GM19452 (cell line): ENCODE data around the gene SOWAHD.
"Not testable (repeated sequence)": the region's sequence is repeated elsewhere in the genome, so short reads cannot be mapped to it uniquely, and the experiment has no call there.

ENCODE experiments used
- ATAC-seq: cut with Tn5 transposase; IDR thresholded peaks from one replicate; pipeline ENCODE4 v1.9.1; 2021; ENCODE audit not compliant: unreplicated experiment

SOWAHD gene

GRCh38 chrX:119758731-119759247 is 401 bp downstream of the SOWAHD start:
- ATAC-seq = no peak

GRCh38 chrX:119759248-119759766 is 919 bp downstream of the SOWAHD start:
- ATAC-seq = no peak

GRCh38 chrX:119760026-119760877 is 1.9 kb downstream of the SOWAHD start:
- no peak for ATAC-seq

GRCh38 chrX:119762718-119763117 is 4.3 kb downstream of the SOWAHD start:
- no peak for ATAC-seq

GRCh38 chrX:119763181-119763580 is 4.8 kb downstream of the SOWAHD start:
- ATAC-seq = no peak

GRCh38 chrX:119763836-119764387 is 5.5 kb downstream of the SOWAHD start:
- no peak for ATAC-seq

GRCh38 chrX:119768436-119768835 is 10.0 kb downstream of the SOWAHD start:
- not testable (repeated sequence) for ATAC-seq

- not testable (repeated sequence) for ATAC-seq
Observed at GRCh38 chrX:119769388-119769787, 11.0 kb downstream of the SOWAHD start.

GRCh38 chrX:119775517-119776238 is 17.3 kb downstream of the SOWAHD start:
- no peak for ATAC-seq

- ATAC-seq = no peak
Observed at GRCh38 chrX:119778829-119779228, 20.4 kb downstream of the SOWAHD start.

- ATAC-seq = no peak
Observed at GRCh38 chrX:119783026-119783425, 24.6 kb downstream of the SOWAHD start.

GRCh38 chrX:119784747-119785446 is 26.5 kb downstream of the SOWAHD start:
- ATAC-seq = peak; percentile 53

GRCh38 chrX:119790977-119791436 is 32.6 kb downstream of the SOWAHD start:
- peak; percentile 21 for ATAC-seq

- peak; percentile 96 for ATAC-seq
Observed at GRCh38 chrX:119791437-119792231, 33.2 kb downstream of the SOWAHD start, which contains the start of gene RPL39. Gene RPL39 (minus strand): TSS chrX:119791630. CDS start chrX:119791576, 54 bp downstream.

- ATAC-seq = no peak
Observed at GRCh38 chrX:119801253-119802221, 43.1 kb downstream of the SOWAHD start.

GRCh38 chrX:119802546-119802945 is 44.2 kb downstream of the SOWAHD start:
- no peak for ATAC-seq

- not testable (repeated sequence) for ATAC-seq
Observed at GRCh38 chrX:119808461-119808860, 50.1 kb downstream of the SOWAHD start.

GRCh38 chrX:119809185-119809666 is 50.8 kb downstream of the SOWAHD start:
- no peak for ATAC-seq
